ENCODE results near the gene KCNJ12. TPM values are rescaled to one million over a fixed set of nuclear protein-coding genes. Genes with fewer than 3 reads are reported as not detected.
"Not testable (repeated sequence)": the region's sequence is repeated elsewhere in the genome, so short reads cannot be mapped to it uniquely, and the experiment has no call there.

The KCNJ12 gene
- total and polyA plus RNA-seq, 4 donors: 0.67 to 6.6 (median 2.5) TPM

- 74 to 78% methylated on average over 4 of the region's 4 CpGs for WGBS, 2 donors
- not testable (repeated sequence) for ATAC-seq (ENCODE audit: insufficient read depth, low FRiP score); H3K9me3 ChIP-seq (ENCODE audit: control insufficient read depth in 4 of 4, insufficient read depth in 3 of 4, low read length in 3 of 4); H3K27me3 ChIP-seq (ENCODE audit: control insufficient read depth in 3 of 3, insufficient read depth in 3 of 3, low read length in 2 of 3); H3K27ac ChIP-seq (ENCODE audit: low read depth in 1 of 2, low read length in 1 of 2); DNase-seq; H3K4me1 ChIP-seq (ENCODE audit: control insufficient read depth in 5 of 5, insufficient read depth in 5 of 5, low read length in 5 of 5); H3K4me3 ChIP-seq; H3K9ac ChIP-seq (ENCODE audit: insufficient read depth in 1 of 2, low read length in 2 of 2); H3K36me3 ChIP-seq (ENCODE audit: control insufficient read depth in 4 of 4, insufficient read depth in 4 of 4, low read length in 4 of 4)
Observed at GRCh38 chr17:21344801-21345200, 31.4 kb upstream of the KCNJ12 start.

DNA sequence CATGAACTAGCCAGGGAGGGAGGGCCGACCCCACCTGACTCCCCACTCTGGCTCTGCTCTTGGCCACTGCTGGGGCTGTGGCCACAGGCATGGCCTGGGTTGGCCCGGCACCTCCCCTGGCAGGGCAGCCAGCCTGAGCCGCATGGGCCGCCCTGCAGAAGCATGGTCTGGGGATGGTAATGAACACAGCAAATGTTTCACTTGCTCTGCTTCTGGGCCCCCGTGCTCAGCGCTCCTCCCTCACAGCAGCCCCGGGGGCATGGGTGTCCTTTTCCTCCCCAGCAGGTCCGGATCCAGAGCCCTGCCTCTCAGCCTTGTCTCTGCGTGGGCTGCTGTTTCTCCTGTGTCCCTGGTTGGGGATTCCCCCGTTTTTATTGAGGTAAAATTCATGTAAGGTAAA, 30.9 kb upstream of the KCNJ12 start:
- TF ChIP-seq, protein P1, sequence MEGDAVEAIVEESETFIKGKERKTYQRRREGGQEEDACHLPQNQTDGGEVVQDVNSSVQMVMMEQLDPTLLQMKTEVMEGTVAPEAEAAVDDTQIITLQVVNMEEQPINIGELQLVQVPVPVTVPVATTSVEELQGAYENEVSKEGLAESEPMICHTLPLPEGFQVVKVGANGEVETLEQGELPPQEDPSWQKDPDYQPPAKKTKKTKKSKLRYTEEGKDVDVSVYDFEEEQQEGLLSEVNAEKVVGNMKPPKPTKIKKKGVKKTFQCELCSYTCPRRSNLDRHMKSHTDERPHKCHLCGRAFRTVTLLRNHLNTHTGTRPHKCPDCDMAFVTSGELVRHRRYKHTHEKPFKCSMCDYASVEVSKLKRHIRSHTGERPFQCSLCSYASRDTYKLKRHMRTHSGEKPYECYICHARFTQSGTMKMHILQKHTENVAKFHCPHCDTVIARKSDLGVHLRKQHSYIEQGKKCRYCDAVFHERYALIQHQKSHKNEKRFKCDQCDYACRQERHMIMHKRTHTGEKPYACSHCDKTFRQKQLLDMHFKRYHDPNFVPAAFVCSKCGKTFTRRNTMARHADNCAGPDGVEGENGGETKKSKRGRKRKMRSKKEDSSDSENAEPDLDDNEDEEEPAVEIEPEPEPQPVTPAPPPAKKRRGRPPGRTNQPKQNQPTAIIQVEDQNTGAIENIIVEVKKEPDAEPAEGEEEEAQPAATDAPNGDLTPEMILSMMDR (IDR thresholded peaks at IDR 0.05; ENCODE audit: control extremely low read depth, extremely low read depth): no peak
- no peak overlapping the region for H3K9ac ChIP-seq (ENCODE audit: insufficient read depth in 1 of 2, low read length in 2 of 2)
- H3K27me3 ChIP-seq (ENCODE audit: control insufficient read depth in 3 of 3, insufficient read depth in 3 of 3, low read length in 2 of 3): no peaks in the 10 kb centered on the region
- ATAC-seq (ENCODE audit: insufficient read depth, low FRiP score) (no peak), DNase-seq (no peak)
- H3K36me3 ChIP-seq (ENCODE audit: control insufficient read depth in 4 of 4, insufficient read depth in 4 of 4, low read length in 4 of 4): no peaks in the 10 kb centered on the region
- H3K4me1 ChIP-seq (ENCODE audit: control insufficient read depth in 5 of 5, insufficient read depth in 5 of 5, low read length in 5 of 5): no peaks in the 10 kb centered on the region
- H3K27ac ChIP-seq (ENCODE audit: low read depth in 1 of 2, low read length in 1 of 2): no peak overlapping the region
- H3K4me3 ChIP-seq: no peak overlapping the region
- 73 to 80% methylated on average over 9 to 10 of the region's 10 CpGs for WGBS, 2 donors
- no peaks in the 10 kb centered on the region for H3K9me3 ChIP-seq (ENCODE audit: control insufficient read depth in 4 of 4, insufficient read depth in 3 of 4, low read length in 3 of 4)

GRCh38 chr17:21346107-21346506, 30.1 kb upstream of the KCNJ12 start:
- H3K9me3 ChIP-seq (ENCODE audit: control insufficient read depth in 4 of 4, insufficient read depth in 3 of 4, low read length in 3 of 4); ATAC-seq (ENCODE audit: insufficient read depth, low FRiP score); H3K9ac ChIP-seq (ENCODE audit: insufficient read depth in 1 of 2, low read length in 2 of 2); H3K4me1 ChIP-seq (ENCODE audit: control insufficient read depth in 5 of 5, insufficient read depth in 5 of 5, low read length in 5 of 5); H3K36me3 ChIP-seq (ENCODE audit: control insufficient read depth in 4 of 4, insufficient read depth in 4 of 4, low read length in 4 of 4); H3K4me3 ChIP-seq; DNase-seq; H3K27me3 ChIP-seq (ENCODE audit: control insufficient read depth in 3 of 3, insufficient read depth in 3 of 3, low read length in 2 of 3); H3K27ac ChIP-seq (ENCODE audit: low read depth in 1 of 2, low read length in 1 of 2): not testable (repeated sequence)
- no CpG with 5 or more reads among the region's 2 CpGs for WGBS, 2 donors

GRCh38 chr17:21346651-21347250, 29.4 kb upstream of the KCNJ12 start:
- not testable (repeated sequence) for H3K4me1 ChIP-seq (ENCODE audit: control insufficient read depth in 5 of 5, insufficient read depth in 5 of 5, low read length in 5 of 5); H3K9ac ChIP-seq (ENCODE audit: insufficient read depth in 1 of 2, low read length in 2 of 2); ATAC-seq (ENCODE audit: insufficient read depth, low FRiP score); H3K27me3 ChIP-seq (ENCODE audit: control insufficient read depth in 3 of 3, insufficient read depth in 3 of 3, low read length in 2 of 3); H3K36me3 ChIP-seq (ENCODE audit: control insufficient read depth in 4 of 4, insufficient read depth in 4 of 4, low read length in 4 of 4); H3K27ac ChIP-seq (ENCODE audit: low read depth in 1 of 2, low read length in 1 of 2); H3K4me3 ChIP-seq; H3K9me3 ChIP-seq (ENCODE audit: control insufficient read depth in 4 of 4, insufficient read depth in 3 of 4, low read length in 3 of 4)
- DNase-seq: peak in 1 of 3 donors; percentile 26
- WGBS, 2 donors: 52 to 73% methylated on average over 8 to 10 of the region's 10 CpGs

- H3K9me3 ChIP-seq (ENCODE audit: control insufficient read depth in 4 of 4, insufficient read depth in 3 of 4, low read length in 3 of 4); H3K4me1 ChIP-seq (ENCODE audit: control insufficient read depth in 5 of 5, insufficient read depth in 5 of 5, low read length in 5 of 5); DNase-seq; ATAC-seq (ENCODE audit: insufficient read depth, low FRiP score); H3K9ac ChIP-seq (ENCODE audit: insufficient read depth in 1 of 2, low read length in 2 of 2); H3K36me3 ChIP-seq (ENCODE audit: control insufficient read depth in 4 of 4, insufficient read depth in 4 of 4, low read length in 4 of 4); H3K4me3 ChIP-seq; H3K27ac ChIP-seq (ENCODE audit: low read depth in 1 of 2, low read length in 1 of 2); H3K27me3 ChIP-seq (ENCODE audit: control insufficient read depth in 3 of 3, insufficient read depth in 3 of 3, low read length in 2 of 3): not testable (repeated sequence)
- WGBS, 2 donors: 88% methylated on average over 5 of the region's 6 CpGs; no CpG with 5 or more reads in 1 of the 2 donors
Observed at GRCh38 chr17:21347660-21348059, 28.5 kb upstream of the KCNJ12 start.

DNA sequence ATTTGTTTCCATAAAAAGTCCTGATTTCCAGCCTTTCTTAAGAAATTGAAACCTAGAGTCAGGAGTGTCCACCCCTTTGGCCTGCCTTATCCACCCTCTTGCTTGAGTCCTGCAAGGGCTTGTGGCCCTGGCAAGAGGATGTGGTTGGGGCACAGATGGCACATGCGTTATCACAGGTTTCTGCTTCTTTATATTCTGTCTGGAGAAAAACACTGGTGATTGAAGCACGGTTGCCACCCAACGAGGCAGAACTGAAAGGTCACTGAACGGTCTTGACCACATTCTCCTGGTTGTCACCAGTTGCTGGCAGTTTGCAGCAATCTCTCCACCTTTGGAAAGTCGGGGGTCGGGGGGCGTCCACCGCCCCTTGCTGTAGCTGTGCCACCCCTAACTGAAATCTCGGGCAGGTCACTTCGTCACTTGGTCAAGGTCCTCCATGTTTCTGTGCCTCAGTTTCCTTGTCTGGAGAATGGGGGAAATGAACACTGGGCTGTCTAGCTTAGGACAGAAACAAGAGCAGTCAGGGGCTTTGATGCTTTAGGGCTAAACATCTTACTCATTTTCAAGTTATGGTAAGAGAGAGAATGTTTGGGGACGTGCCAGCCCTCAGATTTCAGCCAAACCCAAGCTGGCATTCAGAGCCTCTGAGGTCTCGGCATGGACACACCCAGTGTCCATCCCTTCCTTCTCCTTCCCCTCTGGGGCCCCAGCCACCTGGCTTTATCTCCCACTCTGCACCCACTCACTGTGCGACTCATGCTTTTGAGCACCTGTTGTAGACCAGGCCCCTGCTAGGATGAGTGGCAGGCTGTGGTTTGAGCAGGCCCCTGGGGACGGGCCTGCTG, 27.9 kb upstream of the KCNJ12 start:
- not testable (repeated sequence) for H3K36me3 ChIP-seq (ENCODE audit: control insufficient read depth in 4 of 4, insufficient read depth in 4 of 4, low read length in 4 of 4); H3K27ac ChIP-seq (ENCODE audit: low read depth in 1 of 2, low read length in 1 of 2); DNase-seq; H3K4me1 ChIP-seq (ENCODE audit: control insufficient read depth in 5 of 5, insufficient read depth in 5 of 5, low read length in 5 of 5); ATAC-seq (ENCODE audit: insufficient read depth, low FRiP score); H3K4me3 ChIP-seq; H3K27me3 ChIP-seq (ENCODE audit: control insufficient read depth in 3 of 3, insufficient read depth in 3 of 3, low read length in 2 of 3); H3K9me3 ChIP-seq (ENCODE audit: control insufficient read depth in 4 of 4, insufficient read depth in 3 of 4, low read length in 3 of 4); H3K9ac ChIP-seq (ENCODE audit: insufficient read depth in 1 of 2, low read length in 2 of 2)
- 68 to 73% methylated on average over 8 to 10 of the region's 14 CpGs for WGBS, 2 donors

GRCh38 chr17:21348926-21349261, 27.3 kb upstream of the KCNJ12 start:
- not testable (repeated sequence) for H3K27ac ChIP-seq (ENCODE audit: low read depth in 1 of 2, low read length in 1 of 2); H3K9ac ChIP-seq (ENCODE audit: insufficient read depth in 1 of 2, low read length in 2 of 2); H3K27me3 ChIP-seq (ENCODE audit: control insufficient read depth in 3 of 3, insufficient read depth in 3 of 3, low read length in 2 of 3); DNase-seq; ATAC-seq (ENCODE audit: insufficient read depth, low FRiP score); H3K9me3 ChIP-seq (ENCODE audit: control insufficient read depth in 4 of 4, insufficient read depth in 3 of 4, low read length in 3 of 4); H3K36me3 ChIP-seq (ENCODE audit: control insufficient read depth in 4 of 4, insufficient read depth in 4 of 4, low read length in 4 of 4); H3K4me3 ChIP-seq; H3K4me1 ChIP-seq (ENCODE audit: control insufficient read depth in 5 of 5, insufficient read depth in 5 of 5, low read length in 5 of 5)
- 77 to 85% methylated on average over 4 to 5 of the region's 7 CpGs for WGBS, 2 donors
